ENCODE results near the gene RRAD. TPM values are rescaled to one million over a fixed set of nuclear protein-coding genes. Genes with fewer than 3 reads are reported as not detected.

Gene RRAD
- total RNA-seq, 1 donor from 2014 or later, result 135 TPM

DNA sequence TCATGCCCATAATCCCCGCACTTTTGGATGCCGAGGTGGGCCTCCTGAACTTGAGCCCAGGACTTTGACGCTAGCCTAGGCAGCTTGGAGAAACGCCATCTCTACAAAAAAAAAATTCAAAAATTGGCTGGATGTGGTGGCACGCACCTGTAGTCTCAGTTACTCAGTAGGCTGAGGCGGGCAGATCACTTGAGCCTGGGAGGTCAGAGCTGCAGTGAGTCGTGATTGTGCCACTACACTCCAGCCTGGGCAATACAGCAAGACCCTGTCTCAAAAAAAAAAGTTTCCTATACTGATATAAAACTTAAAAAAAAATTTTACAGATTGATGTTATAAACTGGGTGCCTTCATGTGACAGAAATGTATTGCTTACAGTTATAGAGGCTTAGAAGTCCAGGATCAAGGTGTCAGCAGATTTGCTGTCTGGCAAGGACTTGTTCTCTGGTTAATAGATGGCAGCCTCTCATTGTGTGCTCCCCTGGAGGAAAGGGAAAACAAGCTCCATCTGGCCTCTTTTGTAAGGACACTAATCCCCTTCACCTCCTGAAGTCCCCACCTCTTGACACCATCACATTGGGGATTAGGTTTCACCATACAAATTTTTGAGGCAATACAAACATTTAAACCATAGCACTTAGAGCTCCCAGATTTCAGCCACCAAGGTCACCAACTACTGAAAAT is 27.2 kb upstream of the RRAD start:
- intact Hi-C loops (cut with micrococcal nuclease), result no loop called here
- H3K27me3 ChIP-seq (ENCODE audit: low read depth), result peaks cover 34% of the 10 kb centered on the region
- H3K4me3 ChIP-seq, result no peak overlapping the region

GRCh38 chr16:66950971-66951790 is 25.8 kb upstream of the RRAD start:
- Histone ChIP-seq H3K9me3 (replicated peaks) (peaks cover 7% of the 10 kb centered on the region), H3K4me1 (peaks cover 28% of the 10 kb centered on the region), H3K27ac (replicated peaks) (no peak overlapping the region), H3K4me3 (no peak overlapping the region), H3K36me3 (no peaks in the 10 kb centered on the region), H3K27me3 (ENCODE audit: low read depth) (peaks cover 34% of the 10 kb centered on the region)
- no peak for DNase-seq
- intact Hi-C loops (cut with micrococcal nuclease), result no loop called here
- TF ChIP-seq, protein P1, sequence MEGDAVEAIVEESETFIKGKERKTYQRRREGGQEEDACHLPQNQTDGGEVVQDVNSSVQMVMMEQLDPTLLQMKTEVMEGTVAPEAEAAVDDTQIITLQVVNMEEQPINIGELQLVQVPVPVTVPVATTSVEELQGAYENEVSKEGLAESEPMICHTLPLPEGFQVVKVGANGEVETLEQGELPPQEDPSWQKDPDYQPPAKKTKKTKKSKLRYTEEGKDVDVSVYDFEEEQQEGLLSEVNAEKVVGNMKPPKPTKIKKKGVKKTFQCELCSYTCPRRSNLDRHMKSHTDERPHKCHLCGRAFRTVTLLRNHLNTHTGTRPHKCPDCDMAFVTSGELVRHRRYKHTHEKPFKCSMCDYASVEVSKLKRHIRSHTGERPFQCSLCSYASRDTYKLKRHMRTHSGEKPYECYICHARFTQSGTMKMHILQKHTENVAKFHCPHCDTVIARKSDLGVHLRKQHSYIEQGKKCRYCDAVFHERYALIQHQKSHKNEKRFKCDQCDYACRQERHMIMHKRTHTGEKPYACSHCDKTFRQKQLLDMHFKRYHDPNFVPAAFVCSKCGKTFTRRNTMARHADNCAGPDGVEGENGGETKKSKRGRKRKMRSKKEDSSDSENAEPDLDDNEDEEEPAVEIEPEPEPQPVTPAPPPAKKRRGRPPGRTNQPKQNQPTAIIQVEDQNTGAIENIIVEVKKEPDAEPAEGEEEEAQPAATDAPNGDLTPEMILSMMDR (IDR thresholded peaks at IDR 0.05; ENCODE audit: borderline replicate concordance), result no peak

More for the DNA sequence above, 27.2 kb upstream of the RRAD start:
- H3K36me3 ChIP-seq, result no peaks in the 10 kb centered on the region
- H3K4me1 ChIP-seq, result peaks cover 21% of the 10 kb centered on the region
- DNase-seq, result no peak
- TF ChIP-seq, protein P1 (IDR thresholded peaks at IDR 0.05; ENCODE audit: borderline replicate concordance), result no peak
- H3K27ac ChIP-seq (replicated peaks), result no peak overlapping the region
- H3K9me3 ChIP-seq (replicated peaks), result peaks cover 7% of the 10 kb centered on the region

DNA sequence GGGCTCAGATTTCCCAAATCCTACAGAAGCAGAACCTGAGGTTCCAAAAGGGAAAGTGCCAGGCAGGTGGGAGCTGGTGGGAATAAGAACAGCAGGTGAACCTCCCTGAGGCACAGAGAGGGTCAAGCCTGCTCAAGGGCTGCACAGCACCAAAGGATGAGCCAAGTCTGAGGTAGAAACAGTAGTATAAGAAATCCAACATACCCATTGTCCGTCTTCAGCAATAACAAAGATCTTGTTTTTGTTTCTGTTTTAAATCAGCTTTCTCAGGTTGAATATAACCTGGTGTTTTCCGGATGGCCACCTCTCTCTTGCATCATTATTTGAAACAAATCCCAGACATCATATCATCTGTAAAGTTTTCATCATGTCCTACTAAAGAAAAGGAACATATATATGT is 25.1 kb upstream of the RRAD start:
- TF ChIP-seq, protein P1 (IDR thresholded peaks at IDR 0.05; ENCODE audit: borderline replicate concordance), result no peak
- no peak for DNase-seq
- H3K4me3 ChIP-seq, result no peak overlapping the region
- peaks cover 7% of the 10 kb centered on the region for H3K9me3 ChIP-seq (replicated peaks)
- intact Hi-C loops (cut with micrococcal nuclease), result no loop called here
- H3K4me1 ChIP-seq, result peaks cover 28% of the 10 kb centered on the region
- H3K27ac ChIP-seq (replicated peaks), result no peak overlapping the region
- H3K27me3 ChIP-seq (ENCODE audit: low read depth), result peaks cover 34% of the 10 kb centered on the region
- H3K36me3 ChIP-seq, result no peaks in the 10 kb centered on the region

- Histone ChIP-seq H3K27ac (replicated peaks) (no peak overlapping the region), H3K27me3 (ENCODE audit: low read depth) (peaks cover 34% of the 10 kb centered on the region), H3K36me3 (no peaks in the 10 kb centered on the region), H3K9me3 (replicated peaks) (peaks cover 7% of the 10 kb centered on the region), H3K4me1 (peaks cover 28% of the 10 kb centered on the region), H3K4me3 (peak overlapping the region; percentile 67)
- no peak for DNase-seq
- TF ChIP-seq, protein P1 (IDR thresholded peaks at IDR 0.05; ENCODE audit: borderline replicate concordance), result no peak
- intact Hi-C loops (cut with micrococcal nuclease), result no loop called here
These were observed 24.1 kb upstream of the RRAD start for GRCh38 chr16:66949472-66949871.

DNA sequence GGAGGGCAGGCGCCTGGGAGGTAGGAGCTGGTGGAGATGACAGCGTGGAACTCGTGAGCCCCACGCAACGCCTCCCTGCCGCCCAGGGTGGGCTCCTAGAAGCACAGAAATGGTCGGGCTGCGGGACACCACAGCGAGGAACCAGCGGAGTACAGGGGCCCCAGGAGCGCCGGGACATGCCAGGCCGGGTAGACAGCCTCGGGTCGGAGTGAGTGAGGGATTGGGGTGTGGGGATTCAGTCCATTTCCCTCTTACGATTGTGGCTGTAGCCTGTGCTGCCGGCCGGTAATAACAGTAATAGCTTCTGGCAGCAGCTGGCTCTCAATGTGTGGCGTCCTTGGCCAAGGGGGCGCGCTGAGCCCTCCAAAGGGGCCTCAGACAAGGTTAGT is 23.5 kb upstream of the RRAD start:
- Histone ChIP-seq H3K27ac (replicated peaks) (no peak overlapping the region), H3K4me1 (peaks cover 28% of the 10 kb centered on the region), H3K4me3 (peak overlapping the region; percentile 67), H3K36me3 (peaks cover 5% of the 10 kb centered on the region), H3K9me3 (replicated peaks) (peaks cover 7% of the 10 kb centered on the region), H3K27me3 (ENCODE audit: low read depth) (peaks cover 34% of the 10 kb centered on the region)
- DNase-seq, result no peak
- TF ChIP-seq, protein P1 (IDR thresholded peaks at IDR 0.05; ENCODE audit: borderline replicate concordance), result no peak
- intact Hi-C loops (cut with micrococcal nuclease), result no loop called here

Measured in left ventricle myocardium inferior (tissue), 1 donor.